BJ (cell line): Measurements from ENCODE around the gene BCL2. TPM values are rescaled to one million over a fixed set of nuclear protein-coding genes. Genes with fewer than 3 reads are reported as not detected.

Experiments used
- CTCF ChIA-PET: fragments of 350-600 bp; formaldehyde crosslinking; extraction: SDS; loops from one replicate; lab custom pipeline; 2021; ENCODE audit warnings: antibody characterized with exemption, inconsistent platforms; lab: Yijun Ruan, JAX
- POLR2A ChIA-PET: fragments of 300-600 bp; sonication (Branson Sonifier 250); formaldehyde crosslinking; extraction: SDS; loops from one replicate; lab custom pipeline; 2021; ENCODE audit warnings: antibody characterized with exemption; lab: Charles Lee
- DNase-seq: peaks from one replicate; pipeline ENCODE4 v3.0.0-alpha.2; 2011; ENCODE audit warnings: low read depth
- H3K27me3 ChIP-seq: 2 replicates; pipeline ENCODE4 v1.6.0; 2011; ENCODE audit warnings: low read length; ENCODE audit not compliant: control insufficient read depth, insufficient read depth
- H3K36me3 ChIP-seq: 2 replicates; pipeline ENCODE4 v1.5.1; 2011; ENCODE audit warnings: low read length; ENCODE audit not compliant: control insufficient read depth, insufficient read depth
- H3K4me3 ChIP-seq: 2 replicates; pipeline ENCODE4 v1.5.1; 2011; ENCODE audit warnings: low read depth, mild to moderate bottlenecking, control low read depth, low read length
- CTCF ChIP-seq: IDR thresholded peaks from 2 replicates; pipeline ENCODE4 v1.5.1; 2011; ENCODE audit warnings: low read depth, mild to moderate bottlenecking, control low read depth, inconsistent platforms, low read length, moderate library complexity; ENCODE audit not compliant: insufficient read depth
- polyA plus RNA-seq: library from polyadenylated mRNA; depleted of rRNA; stranded (reverse); fragments of >200 nt; gene quantifications from 2 replicates; pipeline ENCODE4 v1.2.3, GENCODE V29; 2011

The BCL2 gene
- polyA plus RNA-seq, 1 experiment, result 0.15 TPM

- no peak for TF ChIP-seq CTCF
- Histone ChIP-seq H3K36me3 (no peaks in the 10 kb centered on the region), H3K27me3 (0 out of 2 replicates have a peak, but pooled peaks cover 1% of the 10 kb centered on the region), H3K4me3 (no peak overlapping the region)
- ChIA-PET POLR2A (no interaction called here), CTCF (no interaction called here)
- DNase-seq, result no peak
Observed at GRCh38 chr18:63234432-63234831, 85.1 kb downstream of the BCL2 start.

GRCh38 chr18:63233334-63233733 lies 86.2 kb downstream of the BCL2 start:
- DNase-seq, result no peak
- TF ChIP-seq CTCF, result no peak
- Histone ChIP-seq H3K27me3 (0 out of 2 replicates have a peak, but pooled peaks cover 1% of the 10 kb centered on the region), H3K4me3 (no peak overlapping the region), H3K36me3 (no peaks in the 10 kb centered on the region)
- ChIA-PET CTCF (no interaction called here), POLR2A (no interaction called here)

- POLR2A ChIA-PET, result no interaction called here
- Histone ChIP-seq H3K36me3 (no peaks in the 10 kb centered on the region), H3K27me3 (0 out of 2 replicates have a peak, but pooled peaks cover 1% of the 10 kb centered on the region), H3K4me3 (no peak overlapping the region)
- no peak for TF ChIP-seq CTCF
- CTCF ChIA-PET, result no interaction called here
- DNase-seq, result no peak
Observed at GRCh38 chr18:63232826-63233225, 86.7 kb downstream of the BCL2 start.

- H3K27me3 ChIP-seq, result no peaks in the 10 kb centered on the region
- ChIA-PET CTCF (interaction anchor here (0.7 kb wide), 1 partner anchor 40 kb away, joined by 5 read pairs; no protein-coding TSS in a partner anchor), POLR2A (no interaction called here)
- no peak overlapping the region for H3K4me3 ChIP-seq
- TF ChIP-seq CTCF, result no peak
- DNase-seq, result no peak
- no peaks in the 10 kb centered on the region for H3K36me3 ChIP-seq
Observed at GRCh38 chr18:63229971-63230370, 89.6 kb downstream of the BCL2 start.

GRCh38 chr18:63225434-63225833 lies 94.1 kb downstream of the BCL2 start:
- H3K36me3 ChIP-seq, result no peaks in the 10 kb centered on the region
- ChIA-PET POLR2A (no interaction called here), CTCF (interaction anchor here (1.8 kb wide), 1 partner anchor 29 kb away, joined by 5 read pairs; no protein-coding TSS in a partner anchor)
- DNase-seq, result no peak
- H3K4me3 ChIP-seq, result no peak overlapping the region
- peaks cover 7% of the 10 kb centered on the region for H3K27me3 ChIP-seq
- TF ChIP-seq CTCF, result no peak
